GM12878 (cell line): Measurements from ENCODE around the gene TFDP1. TPM values are rescaled to one million over a fixed set of nuclear protein-coding genes. Genes with fewer than 3 reads are reported as not detected.

Experiments
- ATAC-seq: fragments of 200-7000 bp; cut with Tn5 transposase; 3 replicates; pipeline ENCODE4 v1.9.1; 2020; ENCODE audit warnings: mild to moderate bottlenecking, moderate library complexity
- BruUV-seq: library from RNA; stranded (reverse); fragments of 400-500 nt; replicated peaks from 2 replicates; lab custom pipeline; 2021; lab: Mats Ljungman, UMichigan
- CTCF ChIA-PET: fragments of 300-600 bp; sonication (Branson Sonifier 250); formaldehyde crosslinking; extraction: SDS; loops from one replicate; lab custom pipeline; 2021; ENCODE audit warnings: inconsistent platforms; lab: Yijun Ruan, JAX
- POLR2A ChIA-PET: fragments of 350-600 bp; formaldehyde crosslinking; extraction: SDS; loops from one replicate; lab custom pipeline; 2021; ENCODE audit warnings: inconsistent platforms; lab: Charles Lee
- RAD21 ChIA-PET: fragments of 300-600 bp; sonication (Branson Sonifier 250); formaldehyde crosslinking; loops from one replicate; lab custom pipeline; 2023; ENCODE audit warnings: antibody characterized with exemption; ENCODE audit not compliant: unreplicated experiment; lab: Charles Lee
- SMC1A ChIA-PET: fragments of 300-600 bp; sonication (Branson Sonifier 250); formaldehyde crosslinking; loops from one replicate; lab custom pipeline; 2023; ENCODE audit not compliant: unreplicated experiment, uncharacterized antibody; lab: Charles Lee
- DNase-seq: peaks from one replicate; pipeline ENCODE4 v3.0.0-alpha.2; 2011; ENCODE audit warnings: low read depth, low spot score
- FAIRE-seq: peaks from 3 replicates; lab custom pipeline; 2011; peaks lifted over from hg19 to GRCh38; lab: Jason Lieb, UNC
- H2AFZ ChIP-seq: 2 replicates; pipeline ENCODE4 v1.6.0; 2011; ENCODE audit warnings: low read depth, low read length, control low read depth; ENCODE audit not compliant: control insufficient read depth
- H3K27ac ChIP-seq: 2 replicates; pipeline ENCODE4 v1.5.1; 2011; ENCODE audit warnings: control low read depth; ENCODE audit not compliant: control insufficient read depth, insufficient read depth
- H3K27me3 ChIP-seq, 2 experiments: replicated peaks in 1 of 2; 2 replicates each; pipeline versions ENCODE4 v1.6.0 to v1.6.1; 2011; ENCODE audit warnings: low read length in 1 of 2; ENCODE audit not compliant: control insufficient read depth in 2 of 2, insufficient read depth in 2 of 2
- H3K36me3 ChIP-seq, 2 experiments: 2 replicates each; pipeline ENCODE4 v1.5.1; 2011; ENCODE audit warnings: low read length in 1 of 2; ENCODE audit not compliant: control insufficient read depth in 2 of 2, insufficient read depth in 2 of 2
- H3K4me1 ChIP-seq: 2 replicates; pipeline ENCODE4 v1.6.1; 2011; ENCODE audit warnings: mild to moderate bottlenecking, low read length, moderate library complexity, mixed read lengths; ENCODE audit not compliant: control insufficient read depth, insufficient read depth
- H3K4me2 ChIP-seq: 2 replicates; pipeline ENCODE4 v1.6.0; 2011; ENCODE audit warnings: control low read depth; ENCODE audit not compliant: control insufficient read depth, insufficient read depth
- H3K4me3 ChIP-seq: fragments of 200-600 bp; sonication (generic); 2 replicates; pipeline ENCODE4 v1.5.1; 2016
- H3K79me2 ChIP-seq: 2 replicates; pipeline ENCODE4 v1.6.0; 2011; ENCODE audit warnings: low read length; ENCODE audit not compliant: control insufficient read depth, insufficient read depth
- H3K9ac ChIP-seq: 2 replicates; pipeline ENCODE4 v1.8.0; 2011; ENCODE audit warnings: low read length, control low read depth, mixed read lengths; ENCODE audit not compliant: control insufficient read depth, insufficient read depth
- H3K9me3 ChIP-seq: replicated peaks from 3 replicates; pipeline ENCODE4 v1.5.1; 2011; ENCODE audit warnings: mild to moderate bottlenecking, low read length; ENCODE audit not compliant: control insufficient read depth, insufficient read depth
- H4K20me1 ChIP-seq: 2 replicates; pipeline ENCODE4 v1.6.0; 2011; ENCODE audit not compliant: control insufficient read depth, insufficient read depth
- ATF2 ChIP-seq: IDR thresholded peaks from 2 replicates; pipeline ENCODE4 v1.6.1; 2012; ENCODE audit warnings: low read length, inconsistent platforms
- DPF2 ChIP-seq: fragments of 450-650 bp; IDR thresholded peaks from 2 replicates; pipeline ENCODE4 v1.6.1; 2017; ENCODE audit warnings: mild to moderate bottlenecking
- MYC ChIP-seq: IDR thresholded peaks from 2 replicates; pipeline ENCODE4 v1.6.1; 2011; ENCODE audit warnings: mild to moderate bottlenecking, low read length, moderate library complexity, inconsistent platforms; ENCODE audit not compliant: insufficient read depth, insufficient replicate concordance, insufficient read length, severe bottlenecking
- NFIC ChIP-seq: IDR thresholded peaks from 2 replicates; pipeline ENCODE4 v1.6.1; 2012; ENCODE audit warnings: low read depth, mild to moderate bottlenecking, inconsistent platforms, low read length, moderate library complexity
- NFYB ChIP-seq: IDR thresholded peaks from 2 replicates; pipeline ENCODE4 v1.6.1; 2011; ENCODE audit warnings: low read depth, mild to moderate bottlenecking, low read length, improper control_type of control experiment, moderate library complexity; ENCODE audit not compliant: insufficient read depth
- PKNOX1 ChIP-seq: fragments of 450-650 bp; IDR thresholded peaks from 2 replicates; pipeline ENCODE4 v1.6.1; 2016; ENCODE audit warnings: mild to moderate bottlenecking
- POLR2AphosphoS2 ChIP-seq: IDR thresholded peaks from 2 replicates; pipeline ENCODE4 v1.6.1; 2011; ENCODE audit warnings: low read depth, mild to moderate bottlenecking, low read length, improper control_type of control experiment, moderate library complexity
- RAD51 ChIP-seq: fragments of 450-650 bp; IDR thresholded peaks from 2 replicates; pipeline ENCODE4 v1.6.1; 2016; ENCODE audit warnings: moderate library complexity, mild to moderate bottlenecking, inconsistent platforms
- SMAD1 ChIP-seq: fragments of 450-650 bp; IDR thresholded peaks from 2 replicates; pipeline ENCODE4 v1.6.1; 2018; ENCODE audit warnings: mild to moderate bottlenecking, low read depth; ENCODE audit not compliant: partially characterized antibody
- SRF ChIP-seq, 2 experiments: IDR thresholded peaks; 2 replicates each; pipeline ENCODE4 v1.6.1; 2011; ENCODE audit warnings: low read depth in 2 of 2, low read length in 2 of 2, mild to moderate bottlenecking in 1 of 2, moderate library complexity in 1 of 2
- SUPT20H ChIP-seq: IDR thresholded peaks from 2 replicates; pipeline ENCODE4 v1.6.1; 2011; ENCODE audit warnings: low read depth, mild to moderate bottlenecking, low read length, moderate library complexity, borderline replicate concordance; ENCODE audit not compliant: control insufficient read depth
- ZNF274 ChIP-seq: IDR thresholded peaks from one replicate; pipeline ENCODE4 v1.8.0; 2011; ENCODE audit not compliant: insufficient read length, insufficient read depth
- WGBS: methylation state at CpG from one replicate; pipeline ENCODE4 v1.1.6; 2016; ENCODE audit warnings: low lambda C conversion rate; ENCODE audit not compliant: insufficient replicate concordance, insufficient coverage; ENCODE audit errors: missing lambda C conversion rate; 5-methylcytosine and 5-hydroxymethylcytosine counted together
- in situ Hi-C: fragments of 300-500 bp; cut with MboI; formaldehyde crosslinking; loops from 9 replicates; pipeline ENCODE4 v1.14.3; 2018; ENCODE audit warnings: mixed read lengths
- intact Hi-C: fragments of 100-400 bp; cut with micrococcal nuclease; formaldehyde crosslinking; loops from one replicate; pipeline ENCODE4 v1.14.2; 2022; ENCODE audit not compliant: unreplicated experiment
- polyA plus RNA-seq, 11 experiments: library from polyadenylated mRNA; depleted of rRNA in 4 of 11; unstranded in 6 of 11; stranded (reverse) in 5 of 11; fragments of >200 nt; fragmentation: Nextera tagmentation in 4 of 11; fragmentation: Illumina TruSeq in 1 of 11; extraction: Ambion mirVana in 4 of 11; extraction: Trizol in 1 of 11; gene quantifications; 1 replicate in 1 of 11; 2 replicates in 10 of 11; pipeline versions ENCODE4 v1.2.1 to v1.2.3, GENCODE V29; 2011 to 2016; ENCODE audit warnings: inconsistent platforms in 2 of 11, missing spikeins in 2 of 11, low read depth in 1 of 11
- total RNA-seq, 4 experiments: library from RNA; depleted of rRNA in 3 of 4; stranded (reverse); fragments of >200 nt in 3 of 4; fragmentation: Illumina TruSeq in 1 of 4; extraction: Trizol in 1 of 4; gene quantifications; 2 replicates each; pipeline versions ENCODE4 v1.2.1 to v1.2.3, GENCODE V29; 2013 to 2021
- TF ChIP-seq, protein P1 (sequence below): fragments of 450-650 bp; IDR thresholded peaks from 2 replicates; pipeline ENCODE4 v1.6.1; 2017; ENCODE audit warnings: mild to moderate bottlenecking, low read depth, inconsistent platforms; ENCODE audit not compliant: poor library complexity, severe bottlenecking

The TFDP1 gene
- total and polyA plus RNA-seq, 10 of the 15 experiments (the other 5 are each of a cell fraction or from before 2014, with no cell fraction given) = 37.7 to 254 (median 119) TPM

DNA sequence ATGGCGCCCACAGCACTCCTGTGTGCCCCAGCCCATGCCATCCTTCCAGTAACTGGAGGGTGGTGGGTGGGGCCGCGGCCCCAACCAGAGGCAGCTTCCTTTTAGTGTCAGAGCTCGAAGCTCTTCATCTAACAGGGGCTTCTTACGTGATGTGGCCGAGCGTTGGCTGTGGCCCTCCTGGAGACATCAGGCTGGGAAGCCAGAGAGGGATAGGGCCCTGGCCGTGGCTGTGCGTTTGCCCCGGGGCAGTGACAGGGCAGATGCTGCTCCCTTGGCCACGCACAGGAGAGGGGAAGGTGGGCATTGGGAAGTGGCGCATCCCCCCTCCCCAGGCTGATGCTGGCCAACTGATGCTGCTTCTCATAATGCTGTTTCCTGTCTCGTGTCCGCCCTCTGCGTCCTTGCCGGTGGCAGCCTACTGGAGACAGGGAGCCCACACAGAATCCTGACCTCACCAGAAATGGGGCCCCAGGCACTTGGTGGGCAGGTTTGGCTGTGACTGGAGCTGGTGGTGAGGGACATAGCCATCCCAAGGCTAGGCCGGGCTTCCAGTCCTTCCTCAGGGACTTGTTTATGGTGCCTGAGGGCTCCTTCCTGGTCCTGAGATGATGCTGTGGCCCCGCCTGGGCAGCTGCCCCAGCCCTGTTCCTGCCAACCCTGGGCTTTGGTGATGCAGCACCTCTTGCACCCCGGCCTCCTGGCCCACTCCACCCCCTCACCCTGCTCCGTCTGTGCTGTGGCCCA, 39.1 kb downstream of the TFDP1 start (continued):
- no peak for TF ChIP-seq RAD51
- TF ChIP-seq SRF (IDR thresholded peaks at IDR 0.05; ENCODE audit: low read depth in 2 of 2, low read length in 2 of 2) = no peak
- no peak for TF ChIP-seq SMAD1
- TF ChIP-seq DPF2 = no peak
- TF ChIP-seq, all 136 proteins: peak for 0

DNA sequence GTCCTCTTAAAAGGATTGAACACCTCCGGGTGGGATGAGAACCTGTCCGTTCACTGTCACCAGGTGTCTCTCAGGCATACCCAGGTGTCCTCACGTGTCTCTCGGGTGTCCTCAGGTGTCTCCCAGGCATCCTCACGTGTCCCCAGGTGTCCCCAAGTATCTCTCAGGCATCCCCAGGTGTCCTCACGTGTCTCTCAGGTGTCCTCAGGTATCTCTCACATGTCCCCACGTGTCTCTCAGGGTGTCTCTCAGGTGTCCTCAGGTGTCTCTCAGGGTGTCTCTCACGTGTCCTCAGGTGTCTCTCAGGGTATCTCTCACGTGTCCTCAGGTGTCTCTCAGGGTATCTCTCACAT, 39.7 kb downstream of the TFDP1 start:
- no TSS peak for BruUV-seq
- Histone ChIP-seq H3K27ac (no peak overlapping the region), H3K9ac (no peak overlapping the region), H3K4me2 (no peak overlapping the region), H3K27me3 (no peaks in the 10 kb centered on the region), H3K79me2 (no peaks in the 10 kb centered on the region; the same call in 1 of the 2 replicates), H3K9me3 (no peaks in the 10 kb centered on the region), H3K4me3 (no peak overlapping the region), H3K4me1 (no peaks in the 10 kb centered on the region), H3K36me3 (peaks cover 8 to 31% of the 10 kb centered on the region in 2 experiments; a peak in 3 of 4 replicates), H4K20me1 (no peaks in the 10 kb centered on the region), H2AFZ (no peak overlapping the region)
- ChIA-PET SMC1A (no interaction called here), POLR2A (no interaction called here), RAD21 (no interaction called here), CTCF (no interaction called here)
- FAIRE-seq (no peak), ATAC-seq (no peak), DNase-seq (no peak)
- WGBS = 98% methylated on average over 9 of the region's 9 CpGs
- in situ Hi-C loops = no loop called here
- intact Hi-C loops = no loop called here
- TF ChIP-seq SUPT20H (no peak), ZNF274 (no peak), NFIC (no peak), NFYB (no peak), POLR2AphosphoS2 (no peak), PKNOX1 (no peak), MYC (no peak), ATF2 (no peak)
- TF ChIP-seq, protein P1, sequence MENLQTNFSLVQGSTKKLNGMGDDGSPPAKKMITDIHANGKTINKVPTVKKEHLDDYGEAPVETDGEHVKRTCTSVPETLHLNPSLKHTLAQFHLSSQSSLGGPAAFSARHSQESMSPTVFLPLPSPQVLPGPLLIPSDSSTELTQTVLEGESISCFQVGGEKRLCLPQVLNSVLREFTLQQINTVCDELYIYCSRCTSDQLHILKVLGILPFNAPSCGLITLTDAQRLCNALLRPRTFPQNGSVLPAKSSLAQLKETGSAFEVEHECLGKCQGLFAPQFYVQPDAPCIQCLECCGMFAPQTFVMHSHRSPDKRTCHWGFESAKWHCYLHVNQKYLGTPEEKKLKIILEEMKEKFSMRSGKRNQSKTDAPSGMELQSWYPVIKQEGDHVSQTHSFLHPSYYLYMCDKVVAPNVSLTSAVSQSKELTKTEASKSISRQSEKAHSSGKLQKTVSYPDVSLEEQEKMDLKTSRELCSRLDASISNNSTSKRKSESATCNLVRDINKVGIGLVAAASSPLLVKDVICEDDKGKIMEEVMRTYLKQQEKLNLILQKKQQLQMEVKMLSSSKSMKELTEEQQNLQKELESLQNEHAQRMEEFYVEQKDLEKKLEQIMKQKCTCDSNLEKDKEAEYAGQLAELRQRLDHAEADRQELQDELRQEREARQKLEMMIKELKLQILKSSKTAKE = no peak
